Caco-2 (cell line): ENCODE results near the gene APOBEC3G. TPM values are rescaled to one million over a fixed set of nuclear protein-coding genes. Genes with fewer than 3 reads are reported as not detected.

ENCODE experiments used
- BruUV-seq: library from RNA; stranded (reverse); fragments of 400-500 nt; replicated peaks from 2 replicates; lab custom pipeline; 2021; lab: Mats Ljungman, UMichigan
- CTCF ChIA-PET: fragments of 300-600 bp; sonication (Branson Sonifier 250); formaldehyde crosslinking; loops from one replicate; lab custom pipeline; 2022; ENCODE audit warnings: antibody characterized with exemption; lab: Charles Lee
- POLR2A ChIA-PET: fragments of 300-600 bp; sonication (Branson Sonifier 250); formaldehyde crosslinking; loops from one replicate; lab custom pipeline; 2022; ENCODE audit warnings: antibody characterized with exemption; lab: Charles Lee
- DNase-seq, 2 experiments: peaks; one replicate each; pipeline versions ENCODE4 v3.0.0 to v3.0.0-alpha.2; 2020 to 2022
- H3K27me3 ChIP-seq: replicated peaks from 2 replicates; pipeline ENCODE4 v1.6.0; 2011; ENCODE audit warnings: low read length; ENCODE audit not compliant: control insufficient read depth, insufficient read depth
- H3K36me3 ChIP-seq: 2 replicates; pipeline ENCODE4 v1.5.1; 2011; ENCODE audit warnings: low read length; ENCODE audit not compliant: control insufficient read depth, insufficient read depth
- H3K4me1 ChIP-seq: fragments of 250-450 bp; sonication (Bioruptor Pico); 2 replicates; pipeline ENCODE4 v1.5.1; 2020; ENCODE audit warnings: mild to moderate bottlenecking
- H3K4me3 ChIP-seq: 2 replicates; pipeline ENCODE4 v1.5.1; 2011; ENCODE audit warnings: low read depth, mild to moderate bottlenecking, control low read depth, low read length
- H3K9me3 ChIP-seq: fragments of 250-450 bp; sonication (Bioruptor Pico); 2 replicates; pipeline ENCODE4 v1.5.1; 2020; ENCODE audit warnings: mild to moderate bottlenecking, moderate library complexity
- H3K27ac Mint-ChIP-seq: one replicate; pipeline ENCODE4 v1.8.0; 2022; ENCODE audit warnings: mixed read lengths; ENCODE audit not compliant: unreplicated experiment
- H3K27me3 Mint-ChIP-seq: one replicate; pipeline ENCODE4 v1.8.0; 2022; ENCODE audit warnings: mixed read lengths; ENCODE audit not compliant: insufficient read depth, unreplicated experiment
- H3K36me3 Mint-ChIP-seq: one replicate; pipeline ENCODE4 v1.8.0; 2022; ENCODE audit warnings: mild to moderate bottlenecking, mixed read lengths; ENCODE audit not compliant: insufficient read depth, unreplicated experiment
- H3K4me1 Mint-ChIP-seq: one replicate; pipeline ENCODE4 v1.8.0; 2022; ENCODE audit warnings: low read depth, mixed read lengths; ENCODE audit not compliant: unreplicated experiment
- H3K4me3 Mint-ChIP-seq: one replicate; pipeline ENCODE4 v1.8.0; 2022; ENCODE audit warnings: mild to moderate bottlenecking, moderate library complexity, mixed read lengths; ENCODE audit not compliant: unreplicated experiment
- H3K9me3 Mint-ChIP-seq: one replicate; pipeline ENCODE4 v1.8.0; 2022; ENCODE audit warnings: mixed read lengths; ENCODE audit not compliant: unreplicated experiment
- CTCF ChIP-seq, 2 experiments: fragments of 200-600 bp in 1 of 2; IDR thresholded peaks; 1 replicate in 1 of 2; 2 replicates in 1 of 2; pipeline versions ENCODE4 v1.5.1 to v1.8.0; 2011 to 2022; ENCODE audit warnings: antibody characterized with exemption in 1 of 2, control low read depth in 1 of 2, inconsistent platforms in 1 of 2, low read depth in 1 of 2, low read length in 1 of 2, mild to moderate bottlenecking in 1 of 2, moderate library complexity in 1 of 2; ENCODE audit not compliant: insufficient read depth in 1 of 2, severe bottlenecking in 1 of 2, unreplicated experiment in 1 of 2
- intact Hi-C: fragments of 100-400 bp; cut with micrococcal nuclease; formaldehyde crosslinking; loops from one replicate; pipeline ENCODE4 v1.10.0; 2022; ENCODE audit not compliant: unreplicated experiment
- total RNA-seq: library from RNA; stranded (reverse); gene quantifications from 2 replicates; pipeline ENCODE4 v1.2.3, GENCODE V29; 2022

Gene APOBEC3G
- total RNA-seq, 1 experiment from 2014 or later = 0.73 TPM

GRCh38 chr22:39098026-39098425 is 21.0 kb downstream of the APOBEC3G start:
- Mint-ChIP-seq H3K4me1 (no peaks in the 10 kb centered on the region), H3K27me3 (no peaks in the 10 kb centered on the region), H3K36me3 (no peaks in the 10 kb centered on the region), H3K9me3 (no peaks in the 10 kb centered on the region), H3K4me3 (no peak overlapping the region), H3K27ac (no peak overlapping the region)
- CTCF ChIA-PET = no interaction called here
- H3K4me1 ChIP-seq = no peaks in the 10 kb centered on the region
- DNase-seq = no peak
- no peak overlapping the region for H3K4me3 ChIP-seq
- no peaks in the 10 kb centered on the region for H3K36me3 ChIP-seq
- intact Hi-C loops = no loop called here
- TF ChIP-seq CTCF (IDR thresholded peaks at IDR 0.05; ENCODE audit: insufficient read depth in 1 of 2, low read depth in 1 of 2, low read length in 1 of 2, severe bottlenecking in 1 of 2, unreplicated experiment in 1 of 2) = no peak
- BruUV-seq = no TSS peak
- no peaks in the 10 kb centered on the region for H3K9me3 ChIP-seq
- POLR2A ChIA-PET = interaction anchor here (0.6 kb wide), 1 partner anchor 63 kb away, joined by 20 read pairs; no protein-coding TSS in a partner anchor
- H3K27me3 ChIP-seq = no peaks in the 10 kb centered on the region

GRCh38 chr22:39098576-39098975 is 21.5 kb downstream of the APOBEC3G start:
- intact Hi-C loops = no loop called here
- Histone ChIP-seq H3K36me3 (no peaks in the 10 kb centered on the region), H3K9me3 (no peaks in the 10 kb centered on the region), H3K27me3 (no peaks in the 10 kb centered on the region), H3K4me3 (no peak overlapping the region), H3K4me1 (no peaks in the 10 kb centered on the region)
- no peak overlapping the region for H3K27ac Mint-ChIP-seq
- no peak for TF ChIP-seq CTCF (IDR thresholded peaks at IDR 0.05; ENCODE audit: insufficient read depth in 1 of 2, low read depth in 1 of 2, low read length in 1 of 2, severe bottlenecking in 1 of 2, unreplicated experiment in 1 of 2)
- POLR2A ChIA-PET = no interaction called here
- DNase-seq = no peak
- no peaks in the 10 kb centered on the region for H3K9me3 Mint-ChIP-seq
- no peaks in the 10 kb centered on the region for H3K36me3 Mint-ChIP-seq
- CTCF ChIA-PET = no interaction called here
- H3K4me1 Mint-ChIP-seq = no peaks in the 10 kb centered on the region
- H3K27me3 Mint-ChIP-seq = no peaks in the 10 kb centered on the region
- H3K4me3 Mint-ChIP-seq = no peak overlapping the region
- no TSS peak for BruUV-seq

GRCh38 chr22:39101226-39101625 is 24.2 kb downstream of the APOBEC3G start:
- intact Hi-C loops = no loop called here

More at GRCh38 chr22:39101226-39101625, 24.2 kb downstream of the APOBEC3G start:
- TF ChIP-seq CTCF (IDR thresholded peaks at IDR 0.05; ENCODE audit: insufficient read depth in 1 of 2, low read depth in 1 of 2, low read length in 1 of 2, severe bottlenecking in 1 of 2, unreplicated experiment in 1 of 2) = no peak
- H3K4me1 ChIP-seq = no peaks in the 10 kb centered on the region
- no peak for DNase-seq
- H3K27me3 ChIP-seq = no peaks in the 10 kb centered on the region
- no peaks in the 10 kb centered on the region for H3K36me3 ChIP-seq
- no peaks in the 10 kb centered on the region for H3K9me3 ChIP-seq
- H3K4me3 Mint-ChIP-seq = no peak overlapping the region
- no peak overlapping the region for H3K4me3 ChIP-seq
- H3K27ac Mint-ChIP-seq = no peak overlapping the region
- ChIA-PET POLR2A (no interaction called here), CTCF (no interaction called here)
- no peaks in the 10 kb centered on the region for H3K36me3 Mint-ChIP-seq
- H3K4me1 Mint-ChIP-seq = no peaks in the 10 kb centered on the region
- no peaks in the 10 kb centered on the region for H3K9me3 Mint-ChIP-seq
- no peaks in the 10 kb centered on the region for H3K27me3 Mint-ChIP-seq
- BruUV-seq = no TSS peak
